Bronchial epithelial cell (primary cell): ENCODE results near the gene USP28. TPM values are rescaled to one million over a fixed set of nuclear protein-coding genes. Genes with fewer than 3 reads are reported as not detected.

Experiments
- DNase-seq: peaks from one replicate; pipeline ENCODE4 v3.0.0-alpha.2; 2010; ENCODE audit warnings: low read depth
- FAIRE-seq: peaks from 2 replicates; lab custom pipeline; 2011; peaks lifted over from hg19 to GRCh38; lab: Jason Lieb, UNC
- H3K27me3 ChIP-seq: 2 replicates; pipeline ENCODE4 v1.5.1; 2011; ENCODE audit warnings: low read length; ENCODE audit not compliant: control insufficient read depth, insufficient read depth
- H3K36me3 ChIP-seq: 2 replicates; pipeline ENCODE4 v1.5.1; 2011; ENCODE audit warnings: low read length; ENCODE audit not compliant: control insufficient read depth, insufficient read depth
- H3K4me3 ChIP-seq: 2 replicates; pipeline ENCODE4 v1.5.1; 2011; ENCODE audit warnings: mild to moderate bottlenecking, low read depth, low read length, control low read depth
- CTCF ChIP-seq: IDR thresholded peaks from 2 replicates; pipeline ENCODE4 v1.5.1; 2011; ENCODE audit warnings: mild to moderate bottlenecking, moderate library complexity, low read length, control low read depth, inconsistent platforms; ENCODE audit not compliant: insufficient read depth, severe bottlenecking
- total RNA-seq: library from RNA; depleted of rRNA; stranded (reverse); fragments of >200 nt; gene quantifications from 2 replicates; pipeline ENCODE4 v1.2.1, GENCODE V29; 2014

Gene USP28
- total RNA-seq, 1 donor from 2014 or later: 30.0 TPM

DNA sequence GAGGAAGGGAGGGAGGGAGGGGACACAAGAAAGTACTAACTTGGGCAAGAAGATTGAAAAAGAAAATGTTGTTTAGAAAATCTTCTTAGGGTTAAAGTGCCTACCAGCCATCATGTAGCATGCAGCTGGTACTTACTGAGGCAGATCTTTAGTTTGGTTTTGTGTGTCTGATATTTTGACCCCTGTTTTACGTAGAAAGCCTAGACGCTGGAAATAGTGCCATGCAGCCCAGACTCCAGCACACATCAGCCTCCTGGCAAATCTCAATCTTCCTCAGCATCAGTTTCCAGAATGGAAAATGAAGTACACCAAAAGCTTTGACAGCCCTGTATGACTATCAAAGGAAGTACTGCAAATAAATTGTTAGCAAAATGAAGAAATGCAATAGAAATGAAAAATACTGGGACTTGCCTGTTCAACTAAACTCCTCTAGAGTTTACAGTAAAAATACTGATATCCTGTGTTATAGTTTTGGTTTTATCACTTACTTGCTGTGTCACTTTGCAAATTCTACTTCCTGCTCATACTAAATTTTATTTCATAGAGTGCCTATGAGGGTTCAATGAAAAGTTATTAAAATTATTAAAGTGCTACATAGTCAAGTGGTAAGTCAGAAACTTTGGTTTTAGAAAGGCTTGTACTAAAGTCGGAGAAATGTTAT is 7.4 kb downstream of the USP28 start:
- H3K27me3 ChIP-seq: no peaks in the 10 kb centered on the region
- no peak for TF ChIP-seq CTCF
- no peak for DNase-seq
- H3K4me3 ChIP-seq: no peak overlapping the region
- peak; percentile 32 for FAIRE-seq
- H3K36me3 ChIP-seq: no peaks in the 10 kb centered on the region

DNA sequence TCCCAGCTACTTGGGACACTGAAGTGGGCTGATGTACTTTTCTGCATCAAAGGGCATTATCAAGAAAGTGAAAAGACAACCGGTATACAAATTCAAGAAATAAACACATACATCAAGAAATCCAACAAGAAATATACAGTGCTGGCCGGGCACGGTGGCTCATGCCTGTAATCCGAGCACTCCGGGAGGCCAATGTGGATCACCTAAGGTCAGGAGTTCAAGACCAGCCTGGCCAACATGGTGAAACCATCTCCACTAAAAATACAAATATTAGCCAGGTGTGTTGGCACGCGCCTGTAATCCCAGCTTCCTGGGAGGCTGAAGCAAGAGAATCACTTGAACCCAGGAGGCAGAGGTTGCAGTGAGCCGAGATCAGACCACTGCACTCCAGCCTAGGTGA is 9.5 kb downstream of the USP28 start:
- Histone ChIP-seq H3K36me3 (no peaks in the 10 kb centered on the region), H3K4me3 (no peak overlapping the region), H3K27me3 (no peaks in the 10 kb centered on the region)
- FAIRE-seq: no peak
- no peak for TF ChIP-seq CTCF
- DNase-seq: no peak

DNA sequence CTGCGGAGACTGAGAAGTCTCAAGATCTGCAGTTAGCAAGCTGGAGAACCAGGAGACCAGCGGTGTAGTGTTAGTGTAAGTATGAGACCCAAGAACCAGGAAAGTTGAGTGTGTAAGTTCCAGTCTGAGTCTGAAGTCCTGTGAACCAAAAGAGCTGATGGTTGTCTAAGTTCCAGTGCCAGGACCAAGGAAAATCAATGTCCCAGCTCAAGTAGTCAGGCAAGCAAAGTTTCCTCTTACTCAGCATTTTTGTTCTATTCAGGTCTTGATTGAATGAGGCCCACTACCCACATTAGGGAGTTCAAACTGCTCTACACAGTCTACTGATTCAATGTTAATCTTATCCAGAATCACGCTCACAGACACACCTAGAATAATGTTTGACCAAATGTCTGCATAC is 11.0 kb downstream of the USP28 start:
- Histone ChIP-seq H3K4me3 (no peak overlapping the region), H3K36me3 (no peaks in the 10 kb centered on the region), H3K27me3 (no peaks in the 10 kb centered on the region)
- TF ChIP-seq CTCF: no peak
- FAIRE-seq (peak; percentile 43), DNase-seq (no peak)

- H3K4me3 ChIP-seq: no peak overlapping the region
- FAIRE-seq: no peak
- peak; percentile 54 for DNase-seq
- TF ChIP-seq CTCF: no peak
- no peaks in the 10 kb centered on the region for H3K27me3 ChIP-seq
- no peaks in the 10 kb centered on the region for H3K36me3 ChIP-seq
Observed at GRCh38 chr11:113862435-113862834, 12.9 kb downstream of the USP28 start.

DNA sequence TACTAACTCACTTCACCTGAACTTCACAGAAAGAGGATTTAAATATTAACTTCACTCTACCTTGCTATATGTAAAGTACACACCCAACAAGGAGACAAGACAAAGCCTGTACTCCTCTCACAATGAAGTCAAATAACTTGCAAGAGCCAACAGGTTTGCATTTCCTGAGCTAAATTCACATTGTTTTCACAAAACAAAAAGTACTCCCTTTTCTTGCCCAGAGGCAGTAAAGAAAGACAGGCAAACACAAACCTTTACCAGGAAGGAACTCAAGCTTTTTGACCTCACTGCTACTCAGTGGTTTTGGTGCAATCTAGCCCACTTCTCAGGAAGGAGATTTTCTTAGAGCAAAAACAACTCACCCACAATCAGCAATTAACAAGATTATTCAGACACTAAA is 15.7 kb downstream of the USP28 start:
- FAIRE-seq: no peak
- peak; percentile 91 for DNase-seq
- Histone ChIP-seq H3K36me3 (no peaks in the 10 kb centered on the region), H3K4me3 (no peak overlapping the region), H3K27me3 (no peaks in the 10 kb centered on the region)
- TF ChIP-seq CTCF: no peak
